ENCODE data around the gene RGS4.
"Not testable (repeated sequence)": the region's sequence is repeated elsewhere in the genome, so short reads cannot be mapped to it uniquely, and the experiment has no call there.

The RGS4 gene

DNA sequence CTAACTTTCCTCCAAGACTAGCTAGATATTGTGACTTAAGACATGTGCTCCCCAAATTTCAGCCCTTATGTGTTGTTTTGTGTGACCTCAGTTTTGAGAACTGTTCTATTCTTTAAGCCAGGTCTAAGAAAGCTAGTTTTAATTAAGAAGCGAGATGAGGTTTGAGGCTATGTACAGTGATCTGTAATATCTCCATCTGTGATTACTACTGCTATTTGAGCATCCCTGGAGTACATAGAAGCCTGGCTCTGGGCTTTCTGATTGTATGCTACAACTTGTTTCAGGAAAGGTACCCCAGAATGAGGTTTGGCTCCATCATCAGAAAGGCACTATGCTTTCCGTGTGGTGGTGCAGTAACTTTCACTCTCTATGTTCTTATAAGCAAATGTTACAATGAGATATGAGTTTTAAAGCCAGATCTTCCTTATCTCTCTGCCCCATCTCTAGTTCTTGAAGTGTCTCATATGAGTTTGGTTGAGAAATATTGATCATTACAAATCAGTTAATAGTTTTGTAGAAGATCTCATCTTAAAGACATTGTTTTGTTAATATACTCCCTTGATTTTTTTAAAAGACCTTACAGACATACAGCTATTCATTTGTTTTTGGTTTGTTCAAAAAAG lies 605 bp downstream of the RGS4 start:
- no peak for FAIRE-seq

DNA sequence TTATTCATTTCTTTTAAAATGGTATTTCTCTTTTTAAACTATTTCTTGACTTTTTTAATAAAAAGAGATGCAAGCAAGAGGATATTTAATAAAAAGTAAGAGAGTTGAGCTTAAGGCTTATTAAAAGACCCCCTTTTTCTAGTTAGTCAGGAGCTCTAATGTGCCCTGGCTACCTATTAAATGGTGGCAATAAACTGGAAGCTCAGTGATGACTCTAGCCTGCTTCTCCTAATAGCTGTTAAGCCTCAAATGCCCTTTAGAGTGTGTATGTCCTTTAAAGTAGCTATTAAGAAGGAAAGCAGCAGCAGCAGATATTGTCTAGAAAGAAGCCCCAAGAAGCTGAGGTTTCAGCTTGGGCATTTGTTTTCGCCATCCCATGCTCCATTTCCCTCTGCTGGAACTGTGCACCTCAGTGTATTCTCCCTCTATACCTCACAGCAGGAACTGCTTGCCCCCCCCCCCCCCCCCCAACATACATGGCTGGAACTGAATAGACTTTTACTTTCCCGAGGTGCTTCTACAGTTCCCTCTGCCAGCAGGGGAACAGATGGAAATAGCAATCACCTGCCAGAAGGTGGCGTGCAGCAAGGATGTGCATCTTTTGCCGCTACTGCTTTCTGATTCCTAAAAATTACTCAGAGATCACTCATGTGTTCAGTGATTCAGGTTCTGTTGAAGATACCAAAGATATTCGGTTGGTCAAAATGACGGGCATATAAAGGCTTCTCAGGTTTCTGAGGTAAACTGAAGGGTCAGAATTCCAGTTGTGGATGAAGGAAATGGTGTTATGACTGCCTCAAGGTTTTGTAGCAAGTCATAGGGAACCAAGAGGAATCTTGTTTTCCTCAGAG lies 2.5 kb downstream of the RGS4 start:
- no peak for FAIRE-seq

DNA sequence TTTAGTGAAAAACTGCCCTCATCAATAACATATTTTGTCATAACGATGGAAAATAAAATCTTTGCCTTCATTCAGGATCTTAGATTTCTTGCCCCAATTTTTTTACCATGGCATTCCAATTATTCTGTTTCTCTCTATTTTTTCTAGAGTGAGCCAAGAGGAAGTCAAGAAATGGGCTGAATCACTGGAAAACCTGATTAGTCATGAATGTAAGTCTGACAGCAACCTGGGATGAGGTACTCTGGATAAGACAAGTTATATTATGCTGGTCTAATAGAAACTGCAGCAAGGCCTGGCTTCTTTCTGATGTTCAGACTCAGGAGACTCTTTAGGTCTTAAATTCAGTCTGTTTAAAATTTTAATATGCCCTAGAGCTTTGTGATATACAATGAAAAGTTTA lies 3.5 kb downstream of the RGS4 start:
- FAIRE-seq, result no peak

DNA sequence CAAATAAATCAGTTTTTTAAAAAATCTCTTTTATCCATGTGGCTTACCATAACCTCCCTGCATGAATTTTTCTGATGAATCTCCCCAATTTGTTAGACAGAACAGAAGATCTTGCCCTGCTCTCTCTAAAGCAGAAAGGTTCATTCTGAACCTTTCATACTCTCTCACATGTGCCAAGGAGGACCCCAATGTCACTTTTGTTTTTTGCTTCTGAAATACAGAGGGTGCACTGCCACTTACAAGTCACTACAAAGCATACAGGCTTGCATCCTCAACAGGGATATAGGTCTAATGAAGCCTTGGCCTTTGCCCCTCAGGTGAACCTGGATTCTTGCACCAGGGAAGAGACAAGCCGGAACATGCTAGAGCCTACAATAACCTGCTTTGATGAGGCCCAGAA lies 4.8 kb downstream of the RGS4 start:
- no peak for FAIRE-seq

DNA sequence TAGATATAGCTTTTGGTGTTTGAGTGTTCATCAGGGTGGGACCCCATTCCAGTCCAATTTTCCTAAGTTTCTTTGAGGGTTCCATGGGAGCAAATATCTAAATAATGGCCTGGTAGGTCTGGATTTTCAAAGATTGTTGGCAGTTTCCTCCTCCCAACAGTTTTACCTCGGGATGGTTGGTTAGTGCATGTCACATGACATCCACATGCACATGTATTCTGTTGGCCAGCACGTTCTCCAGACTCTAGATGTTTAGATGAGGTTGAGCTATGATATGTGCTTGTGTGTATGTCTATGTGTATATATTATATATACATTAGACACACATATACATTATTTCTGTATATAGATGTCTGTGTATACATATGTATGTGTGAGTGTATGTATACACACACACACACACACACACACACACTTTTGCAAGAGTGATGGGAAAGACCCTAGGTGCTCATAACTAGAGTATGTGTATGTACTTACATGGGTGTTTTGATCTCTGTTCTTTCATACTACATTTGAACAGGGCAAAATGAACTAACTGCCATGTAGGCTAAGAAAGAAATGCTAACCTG lies 5.6 kb downstream of the RGS4 start:
- FAIRE-seq, result no peak

DNA sequence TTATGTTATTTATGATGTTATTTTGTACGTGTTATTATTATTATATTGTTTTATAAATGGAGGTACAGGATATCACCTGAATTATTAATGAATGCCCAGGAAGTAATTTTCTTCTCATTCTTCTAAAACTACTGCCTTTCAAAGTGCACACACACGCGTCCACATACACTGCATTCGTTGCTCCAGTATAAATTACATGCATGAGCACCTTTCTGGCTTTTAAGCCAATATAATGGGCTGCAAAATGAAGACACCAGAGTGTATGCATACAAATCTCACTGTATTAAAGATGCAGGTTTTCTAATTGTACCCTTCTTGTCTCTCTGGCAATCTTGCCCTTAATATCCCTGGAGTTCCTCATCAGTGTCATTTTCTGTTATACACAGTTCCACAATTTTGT lies 6.9 kb downstream of the RGS4 start:
- FAIRE-seq, result no peak

DNA sequence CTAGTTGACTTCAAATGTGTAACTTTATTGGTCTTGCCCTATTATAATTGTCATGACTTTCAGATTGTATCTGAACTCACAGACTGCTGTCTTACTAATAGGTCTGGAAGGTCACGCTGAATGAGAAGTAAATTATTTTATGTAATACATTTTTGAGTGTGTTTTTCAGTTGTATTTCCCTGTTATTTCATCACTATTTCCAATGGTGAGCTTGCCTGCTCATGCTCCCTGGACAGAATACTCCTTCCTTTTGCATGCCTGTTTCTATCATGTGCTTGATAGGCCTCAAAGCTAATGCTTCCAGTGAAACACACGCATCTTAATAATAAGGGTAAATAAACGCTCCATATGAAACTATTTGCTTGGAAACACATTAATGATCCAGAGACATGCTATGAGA lies 7.3 kb downstream of the RGS4 start:
- FAIRE-seq, result no peak

DNA sequence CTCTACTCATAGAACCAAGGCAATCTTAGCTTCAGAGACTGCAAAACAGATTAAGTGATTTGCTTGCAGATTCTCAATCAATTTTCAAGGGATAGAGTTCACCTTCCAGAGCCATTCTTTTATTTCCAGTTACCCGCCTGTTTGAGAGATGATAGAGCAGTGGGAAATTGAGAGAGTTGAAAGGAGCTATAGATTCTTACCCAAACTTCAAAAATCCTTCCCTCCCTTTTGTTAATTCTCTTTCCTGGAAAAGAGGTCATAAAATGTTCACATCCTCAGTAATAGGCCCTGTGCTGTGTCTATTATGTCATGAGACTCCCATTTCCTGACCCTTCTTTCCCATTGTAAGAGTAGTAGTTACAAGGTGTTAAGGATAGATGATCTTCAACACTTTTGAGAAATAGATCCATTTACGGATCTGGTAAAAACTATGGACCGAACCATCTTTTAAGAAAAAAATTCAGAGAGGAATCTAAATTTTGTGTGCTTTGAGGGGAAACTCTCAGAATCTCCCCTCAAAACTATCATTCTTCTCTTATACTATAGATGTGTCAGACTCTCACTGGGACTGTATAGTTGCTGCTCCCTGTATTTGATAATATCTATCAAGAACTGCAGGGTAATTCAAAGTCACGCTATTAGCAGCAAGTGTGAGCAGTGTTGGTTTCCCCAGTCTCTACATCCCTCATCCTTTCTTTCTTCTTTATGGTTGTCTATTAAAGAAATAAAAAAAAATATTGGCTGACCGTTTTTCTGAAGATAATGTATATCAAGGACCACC lies 8.0 kb downstream of the RGS4 start:
- no peak for FAIRE-seq

DNA sequence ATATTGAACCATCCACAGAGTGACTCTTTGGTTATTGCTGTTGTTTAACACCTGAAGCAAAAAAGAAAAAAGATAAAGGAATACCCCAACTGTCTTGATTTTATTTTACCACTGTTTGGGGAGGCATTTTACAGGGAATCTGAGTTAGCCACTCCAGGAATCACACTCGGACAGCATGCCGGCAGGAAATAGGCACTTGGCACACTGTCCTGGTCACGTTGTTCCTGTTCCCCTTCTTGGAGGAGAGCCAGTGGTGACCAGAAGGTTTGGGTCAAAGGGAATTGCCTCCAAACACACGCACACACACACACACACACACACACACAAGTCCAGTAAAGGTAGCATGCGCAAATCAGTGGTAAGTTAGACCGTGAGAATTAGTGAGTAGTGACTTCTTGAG lies 13.8 kb downstream of the RGS4 start:
- FAIRE-seq, result no peak

DNA sequence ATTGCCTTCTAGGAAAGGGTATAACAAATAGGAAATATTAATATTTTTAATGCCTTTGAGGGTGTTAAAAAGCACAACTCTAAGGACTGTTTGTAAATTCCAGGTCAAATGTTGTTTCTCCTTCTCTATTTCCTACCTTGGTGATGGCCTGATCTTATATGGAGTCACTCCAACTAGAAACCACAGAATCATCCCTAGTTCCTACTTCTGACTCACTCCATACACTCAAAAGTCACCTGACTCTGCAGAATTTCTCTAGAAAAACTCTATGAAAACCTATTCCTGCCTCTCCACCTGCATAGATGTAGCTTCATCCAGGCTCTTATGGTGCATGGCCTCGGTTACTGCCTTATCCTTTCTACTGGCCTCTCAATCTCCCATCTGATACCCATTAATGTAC lies 14.5 kb downstream of the RGS4 start:
- FAIRE-seq, result no peak

DNA sequence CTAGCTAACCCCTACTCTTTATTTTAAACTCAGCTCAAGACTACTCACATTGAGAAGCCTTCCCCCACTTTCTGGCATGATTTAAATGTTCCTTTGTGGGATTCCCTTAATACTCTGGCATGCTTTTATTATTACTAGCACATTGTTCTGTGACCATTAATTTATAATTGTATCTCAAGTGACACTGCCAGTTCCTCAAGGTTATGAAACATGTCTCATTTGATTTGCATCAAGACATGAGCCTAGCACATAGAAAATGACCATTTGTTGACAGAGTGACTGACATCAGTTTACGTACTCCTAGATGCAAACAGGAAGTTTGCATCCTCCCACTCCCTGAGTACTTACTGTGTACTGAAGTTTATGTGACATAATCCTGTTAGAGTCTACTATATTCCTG lies 15.2 kb downstream of the RGS4 start:
- FAIRE-seq, result no peak

DNA sequence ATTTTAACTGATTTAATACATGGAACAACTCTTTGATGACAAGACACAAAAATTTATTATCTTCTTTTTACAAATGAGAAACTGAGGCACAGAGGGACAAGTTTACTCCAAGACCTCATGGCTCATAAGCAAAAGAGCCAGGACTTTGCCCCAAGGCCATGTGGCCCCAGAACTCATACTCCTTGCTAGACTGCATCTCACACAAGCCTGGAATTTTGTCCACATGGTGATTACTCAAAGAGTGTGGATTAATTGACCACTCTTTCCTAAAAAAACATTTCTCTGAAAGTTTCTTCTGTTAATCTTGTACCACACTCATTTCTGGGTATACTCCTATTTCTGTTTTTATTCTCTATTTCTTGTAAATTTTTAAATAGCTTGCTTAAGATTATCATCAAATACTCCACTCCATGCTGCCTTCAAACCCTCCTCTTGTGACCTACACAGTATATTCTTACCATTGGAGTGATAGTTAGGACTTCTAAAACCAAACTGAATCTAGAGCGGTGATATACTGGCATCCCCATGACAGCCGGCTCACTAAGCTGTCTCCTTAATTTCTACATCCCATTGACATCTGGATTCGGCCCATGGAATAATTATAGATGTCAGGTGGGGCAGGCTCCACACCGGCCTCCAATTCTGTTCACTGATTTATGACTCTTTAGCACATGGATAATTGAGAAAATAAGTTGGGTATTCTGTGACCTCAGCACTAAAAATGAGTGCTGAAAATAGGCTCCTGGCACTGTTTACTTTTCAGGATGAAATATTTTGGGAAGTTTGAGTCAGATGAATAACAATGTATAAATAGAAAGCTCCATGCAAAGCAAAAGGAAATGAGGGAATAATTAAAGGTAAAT lies 16.1 kb downstream of the RGS4 start:
- FAIRE-seq, result no peak

DNA sequence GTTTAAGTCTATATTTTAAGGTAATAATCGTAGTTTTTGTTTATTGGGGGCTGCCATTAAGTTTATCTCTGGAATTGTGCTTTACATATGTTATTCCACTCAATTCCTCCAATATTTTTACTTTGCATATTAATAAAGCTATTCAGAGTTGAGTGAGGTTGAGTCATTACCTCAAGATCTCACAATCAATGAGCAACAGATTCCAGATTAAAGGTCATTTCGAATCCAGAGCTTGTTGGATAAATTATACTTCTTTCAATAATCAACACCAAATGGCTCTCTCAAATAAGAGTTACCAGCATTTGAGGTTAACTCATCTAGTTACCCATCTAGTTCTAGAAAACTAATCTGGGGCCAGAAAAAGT lies 16.7 kb downstream of the RGS4 start:
- no peak for FAIRE-seq

DNA sequence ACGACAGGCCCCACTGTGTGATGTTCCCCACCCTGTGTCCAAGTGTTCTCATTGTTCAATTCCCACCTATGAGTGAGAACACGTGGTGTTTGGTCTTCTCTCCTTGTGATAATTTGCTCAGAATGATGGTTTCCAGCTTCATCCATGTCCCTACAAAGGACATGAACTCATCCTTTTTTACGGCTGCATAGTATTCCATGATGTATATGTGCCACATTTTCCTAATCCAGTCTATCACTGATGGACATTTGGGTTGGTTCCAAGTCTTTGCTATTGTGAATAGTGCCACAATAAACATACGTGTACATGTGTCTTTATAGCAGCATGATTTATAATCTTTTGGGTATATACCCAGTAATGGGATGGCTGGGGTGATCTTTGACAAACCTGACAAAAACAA lies 20.0 kb downstream of the RGS4 start:
- not testable (repeated sequence) for FAIRE-seq

DNA sequence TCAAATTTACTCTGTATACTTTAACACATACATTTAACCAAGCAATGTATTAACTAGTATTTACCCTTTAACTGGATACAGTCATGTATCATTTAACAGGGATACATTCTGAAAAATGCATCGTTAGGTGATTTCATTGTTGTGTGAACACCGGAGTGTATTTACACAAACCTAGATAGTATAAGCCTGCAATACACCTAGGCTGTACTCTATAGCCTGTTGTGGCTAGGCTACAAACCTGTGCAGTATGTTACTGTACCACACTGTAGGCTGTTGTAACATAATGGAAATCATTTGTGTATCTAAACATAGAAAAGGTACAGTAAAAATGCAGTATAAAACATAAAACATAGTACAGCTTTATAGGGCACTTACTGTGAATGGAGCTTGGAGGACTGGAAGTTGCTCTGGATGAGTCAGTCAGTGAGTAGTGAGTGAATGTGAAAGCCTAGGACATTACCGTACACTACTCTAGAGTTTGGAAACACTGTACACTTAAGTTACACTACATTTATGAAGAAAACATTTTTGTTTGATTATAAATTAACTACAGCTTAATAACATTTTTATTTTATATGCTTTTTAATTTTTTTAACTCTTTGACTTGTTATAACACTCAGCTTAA lies 21.3 kb downstream of the RGS4 start:
- FAIRE-seq, result no peak

DNA sequence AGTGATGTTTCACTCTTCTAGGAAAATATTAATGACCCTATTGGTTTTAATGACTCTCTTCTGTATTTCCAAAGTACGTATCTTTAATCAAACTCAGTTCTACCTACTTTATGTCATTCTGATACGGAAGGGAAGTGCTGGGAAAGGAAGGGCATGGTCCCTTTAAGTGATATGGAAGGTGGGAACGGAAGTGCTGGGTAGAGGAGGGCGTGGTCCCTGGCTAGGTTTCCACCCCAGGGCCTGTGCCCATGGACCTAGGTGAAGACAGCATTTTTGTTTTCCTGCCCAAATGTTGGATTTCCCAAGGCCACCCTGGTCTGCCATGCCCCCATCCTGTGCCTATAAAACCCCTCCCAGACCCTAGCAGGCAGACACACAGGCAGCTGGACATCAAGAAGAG lies 24.0 kb downstream of the RGS4 start:
- no peak for FAIRE-seq

DNA sequence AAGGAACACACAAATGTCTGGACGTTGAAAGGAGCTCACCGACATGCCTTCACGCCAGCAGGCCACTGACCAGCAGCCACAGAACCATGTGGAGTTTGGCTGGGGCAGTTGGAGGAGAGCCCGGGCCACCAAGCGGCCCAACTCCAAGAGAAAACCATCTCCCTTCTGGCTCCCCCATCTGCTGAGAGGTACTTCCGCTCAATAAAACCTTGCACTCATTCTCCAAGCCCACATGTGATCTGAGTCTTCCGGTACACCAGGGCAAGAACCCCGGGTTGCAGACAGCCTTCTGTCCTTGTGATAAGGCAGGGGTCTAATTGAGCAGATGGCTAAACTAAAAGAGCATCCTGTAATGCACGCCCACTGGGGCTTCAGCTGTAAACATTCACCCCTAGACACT lies 24.4 kb downstream of the RGS4 start:
- FAIRE-seq, result no peak

DNA sequence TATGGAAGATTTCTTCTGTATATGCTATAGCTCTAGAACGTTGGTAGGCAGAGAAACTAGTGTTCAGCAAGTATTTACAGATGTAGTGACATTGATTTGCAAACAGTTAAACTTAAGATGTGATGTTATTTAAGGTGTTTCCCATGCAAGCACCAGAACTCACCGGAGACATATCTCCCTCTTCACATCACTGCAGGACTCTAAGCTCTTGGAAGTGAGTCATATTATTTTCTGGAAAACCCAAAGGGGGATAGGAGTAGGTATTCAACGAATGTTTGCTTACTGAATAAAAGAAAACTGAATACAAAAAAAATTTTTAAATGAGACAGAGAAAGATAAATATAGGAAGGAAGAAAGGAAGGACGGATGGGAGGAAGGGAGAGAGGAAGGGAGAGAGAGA lies 25.0 kb downstream of the RGS4 start:
- no peak for FAIRE-seq

DNA sequence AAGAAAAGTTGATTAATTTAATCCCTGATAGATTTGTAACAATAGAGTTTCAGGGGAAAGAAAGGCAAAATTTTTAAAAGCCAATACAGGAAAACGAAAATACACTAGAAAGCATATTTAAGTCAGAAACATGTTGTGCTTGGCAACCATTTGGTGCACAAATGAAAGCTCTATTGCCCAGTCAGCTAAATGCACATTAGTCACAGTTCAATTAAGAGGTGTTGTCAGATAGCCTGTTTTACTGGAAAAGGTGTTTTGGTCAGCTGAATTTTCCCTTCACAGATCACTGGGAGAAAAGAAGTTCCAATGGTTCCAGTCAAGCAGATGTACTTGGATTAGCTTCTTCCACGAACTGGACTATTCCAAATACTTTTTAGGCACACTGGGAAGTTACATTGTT lies 25.4 kb downstream of the RGS4 start:
- no peak for FAIRE-seq

DNA sequence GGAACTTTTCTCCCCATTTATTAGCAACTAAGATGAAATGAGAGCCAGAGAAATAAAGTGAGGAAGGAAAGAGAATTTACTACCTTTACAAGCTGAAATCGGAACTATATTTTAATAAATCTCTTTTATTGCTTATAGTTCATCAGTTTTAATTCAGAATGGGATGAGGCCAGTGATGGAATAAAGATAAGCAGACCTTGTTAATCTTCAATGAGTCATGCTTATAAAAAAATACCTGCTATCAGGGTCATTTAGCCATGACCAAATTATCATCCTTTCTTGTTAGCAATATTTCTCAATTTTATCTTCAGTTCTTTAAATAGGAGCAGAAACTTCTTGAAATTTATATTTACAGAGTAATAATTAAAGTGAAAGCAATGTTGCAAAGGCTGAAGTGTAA lies 26.1 kb downstream of the RGS4 start:
- FAIRE-seq, result no peak

DNA sequence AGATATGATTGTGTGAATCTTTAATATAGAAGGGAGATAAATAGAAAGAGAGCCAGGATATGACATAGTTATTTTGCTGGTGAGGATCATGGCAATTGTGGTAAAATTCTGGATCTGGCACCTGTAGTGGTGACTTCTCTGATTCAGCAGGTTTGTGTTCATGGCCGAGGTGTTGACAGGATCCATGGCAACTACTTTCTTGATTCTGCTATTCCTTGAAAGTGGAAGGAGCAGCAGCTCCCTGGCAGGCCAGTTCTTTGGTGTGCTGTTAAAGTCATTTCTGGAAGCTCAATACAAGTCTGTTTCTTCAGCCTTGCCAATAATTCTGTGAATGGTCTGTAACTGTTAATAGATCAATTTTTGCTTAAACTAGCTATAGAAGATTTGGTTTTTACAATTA lies 33.4 kb downstream of the RGS4 start:
- no peak for FAIRE-seq

All from endometrium (tissue), 2 donors.